Hepatocyte (in vitro differentiated cells): ENCODE data around the gene PRKCA. TPM values are rescaled to one million over a fixed set of nuclear protein-coding genes. Genes with fewer than 3 reads are reported as not detected.

Source experiments
- DNase-seq: peaks from one replicate; pipeline ENCODE4 v3.0.0-alpha.2; 2016; ENCODE audit warnings: low spot score
- H2AFZ ChIP-seq: fragments of 200-600 bp; sonication (generic); 2 replicates; pipeline ENCODE4 v1.6.0; 2016; ENCODE audit warnings: antibody characterized with exemption, mild to moderate bottlenecking
- H3K27ac ChIP-seq: fragments of 200-600 bp; sonication (generic); 2 replicates; pipeline ENCODE4 v1.5.1; 2016; ENCODE audit warnings: mild to moderate bottlenecking
- H3K27me3 ChIP-seq: fragments of 200-600 bp; sonication (generic); 2 replicates; pipeline ENCODE4 v1.6.1; 2016
- H3K36me3 ChIP-seq: fragments of 200-600 bp; sonication (generic); replicated peaks from 2 replicates; pipeline ENCODE4 v1.5.1; 2016; ENCODE audit warnings: low read depth; ENCODE audit not compliant: insufficient read depth
- H3K4me1 ChIP-seq: fragments of 200-600 bp; sonication (generic); 2 replicates; pipeline ENCODE4 v1.5.1; 2016; ENCODE audit warnings: mild to moderate bottlenecking, moderate library complexity; ENCODE audit not compliant: insufficient read depth
- H3K4me2 ChIP-seq: fragments of 200-600 bp; sonication (generic); 2 replicates; pipeline ENCODE4 v1.6.0; 2016
- H3K4me3 ChIP-seq: fragments of 200-600 bp; sonication (generic); 2 replicates; pipeline ENCODE4 v1.5.1; 2016; ENCODE audit warnings: mild to moderate bottlenecking
- H3K79me2 ChIP-seq: fragments of 200-600 bp; sonication (generic); 2 replicates; pipeline ENCODE4 v1.6.0; 2017; ENCODE audit warnings: mild to moderate bottlenecking
- H3K9me2 ChIP-seq: fragments of 200-600 bp; sonication (generic); replicated peaks from 2 replicates; pipeline ENCODE4 v1.6.0; 2017; ENCODE audit warnings: mild to moderate bottlenecking; ENCODE audit not compliant: insufficient read depth
- H3K9me3 ChIP-seq: fragments of 200-600 bp; sonication (generic); 2 replicates; pipeline ENCODE4 v1.5.1; 2016; ENCODE audit warnings: low read depth, mild to moderate bottlenecking
- H4K20me1 ChIP-seq: fragments of 200-600 bp; sonication (generic); 2 replicates; pipeline ENCODE4 v1.6.0; 2016; ENCODE audit warnings: mild to moderate bottlenecking; ENCODE audit not compliant: insufficient read depth, poor library complexity, severe bottlenecking
- CTCF ChIP-seq: fragments of 200-600 bp; sonication (generic); IDR thresholded peaks from 2 replicates; pipeline ENCODE4 v1.5.1; 2016; ENCODE audit warnings: antibody characterized with exemption, mild to moderate bottlenecking; ENCODE audit not compliant: poor library complexity
- EZH2 ChIP-seq: fragments of 200-600 bp; sonication (generic); IDR thresholded peaks from 2 replicates; pipeline ENCODE4 v1.6.1; 2016; ENCODE audit warnings: antibody characterized with exemption, mild to moderate bottlenecking, borderline replicate concordance
- EZH2phosphoT487 ChIP-seq: fragments of 200-600 bp; sonication (generic); IDR thresholded peaks from one replicate; pipeline ENCODE4 v1.6.1; 2018; ENCODE audit warnings: antibody characterized with exemption, mild to moderate bottlenecking, low read depth, moderate library complexity; ENCODE audit not compliant: unreplicated experiment, severe bottlenecking
- WGBS: methylation state at CpG from one replicate; pipeline ENCODE4 v1.1.6; 2016; ENCODE audit warnings: low lambda C conversion rate; ENCODE audit errors: missing lambda C conversion rate; 5-methylcytosine and 5-hydroxymethylcytosine counted together
- polyA plus RNA-seq: library from polyadenylated mRNA; unstranded; fragments of >200 nt; fragmentation: Nextera tagmentation; extraction: Ambion mirVana; gene quantifications from 2 replicates; pipeline ENCODE4 v1.2.1, GENCODE V29; 2016
- total RNA-seq: library from RNA; depleted of rRNA; stranded (reverse); fragments of >200 nt; gene quantifications from 2 replicates; pipeline ENCODE4 v1.2.3, GENCODE V29; 2014

The PRKCA gene
- total and polyA plus RNA-seq, 2 experiments from 2014 or later, result 5.9 to 18.5 TPM

GRCh38 chr17:66423056-66423955, 120.9 kb downstream of the PRKCA start:
- TF ChIP-seq CTCF (no peak), EZH2 (no peak), EZH2phosphoT487 (no peak)
- no peak for DNase-seq
- Histone ChIP-seq H3K9me2 (no peaks in the 10 kb centered on the region), H3K4me1 (no peaks in the 10 kb centered on the region), H3K27ac (peak overlapping the region; percentile 7), H3K36me3 (no peaks in the 10 kb centered on the region), H3K79me2 (peaks cover 57% of the 10 kb centered on the region), H3K27me3 (no peaks in the 10 kb centered on the region), H3K4me2 (no peak overlapping the region), H3K9me3 (no peaks in the 10 kb centered on the region), H4K20me1 (no peaks in the 10 kb centered on the region), H2AFZ (no peak overlapping the region), H3K4me3 (no peak overlapping the region)
- WGBS, result 69% methylated on average over 10 of the region's 10 CpGs

DNA sequence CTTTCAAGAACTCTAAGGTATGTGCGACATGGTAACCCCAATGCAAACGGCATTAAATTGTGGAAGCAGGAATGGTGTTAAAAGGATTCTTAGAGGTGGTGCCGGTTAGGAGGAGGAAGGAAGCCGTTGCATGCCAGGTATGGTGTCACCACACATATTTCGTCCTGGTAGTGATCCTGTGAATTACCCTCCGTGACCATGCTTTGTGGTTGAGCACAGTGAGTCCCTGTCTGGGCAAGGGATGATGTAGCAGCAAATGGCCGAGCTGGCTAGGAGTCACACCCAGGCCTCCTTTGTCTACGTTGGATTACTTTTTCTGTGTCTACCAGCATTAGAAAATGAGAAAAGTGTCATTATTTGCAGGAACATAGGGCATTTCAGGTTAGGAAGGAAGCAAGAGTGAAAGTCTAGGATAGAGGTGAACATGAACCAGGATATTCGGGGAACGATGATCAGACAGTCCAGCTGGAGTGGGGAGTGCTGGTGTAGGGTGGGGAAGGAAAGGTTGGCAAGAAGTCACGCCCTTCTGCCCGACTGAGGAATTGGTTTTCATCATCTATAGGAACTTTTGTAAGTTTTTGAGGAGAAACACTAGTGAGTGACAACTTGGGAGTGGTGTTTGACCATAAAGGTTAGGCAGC, 123.5 kb downstream of the PRKCA start:
- H3K27me3 ChIP-seq, result no peaks in the 10 kb centered on the region
- H3K9me2 ChIP-seq, result no peaks in the 10 kb centered on the region
- peaks cover 48% of the 10 kb centered on the region for H3K79me2 ChIP-seq
- H3K4me3 ChIP-seq, result no peak overlapping the region
- no peaks in the 10 kb centered on the region for H4K20me1 ChIP-seq
- no peaks in the 10 kb centered on the region for H3K36me3 ChIP-seq
- no peaks in the 10 kb centered on the region for H3K9me3 ChIP-seq
- H3K27ac ChIP-seq, result no peak overlapping the region
- no peak for TF ChIP-seq EZH2phosphoT487
- TF ChIP-seq CTCF, result no peak
- TF ChIP-seq EZH2, result no peak
- 95% methylated on average over 12 of the region's 12 CpGs for WGBS
- no peak for DNase-seq
- no peaks in the 10 kb centered on the region for H3K4me1 ChIP-seq
- no peak overlapping the region for H3K4me2 ChIP-seq
- no peak overlapping the region for H2AFZ ChIP-seq

DNA sequence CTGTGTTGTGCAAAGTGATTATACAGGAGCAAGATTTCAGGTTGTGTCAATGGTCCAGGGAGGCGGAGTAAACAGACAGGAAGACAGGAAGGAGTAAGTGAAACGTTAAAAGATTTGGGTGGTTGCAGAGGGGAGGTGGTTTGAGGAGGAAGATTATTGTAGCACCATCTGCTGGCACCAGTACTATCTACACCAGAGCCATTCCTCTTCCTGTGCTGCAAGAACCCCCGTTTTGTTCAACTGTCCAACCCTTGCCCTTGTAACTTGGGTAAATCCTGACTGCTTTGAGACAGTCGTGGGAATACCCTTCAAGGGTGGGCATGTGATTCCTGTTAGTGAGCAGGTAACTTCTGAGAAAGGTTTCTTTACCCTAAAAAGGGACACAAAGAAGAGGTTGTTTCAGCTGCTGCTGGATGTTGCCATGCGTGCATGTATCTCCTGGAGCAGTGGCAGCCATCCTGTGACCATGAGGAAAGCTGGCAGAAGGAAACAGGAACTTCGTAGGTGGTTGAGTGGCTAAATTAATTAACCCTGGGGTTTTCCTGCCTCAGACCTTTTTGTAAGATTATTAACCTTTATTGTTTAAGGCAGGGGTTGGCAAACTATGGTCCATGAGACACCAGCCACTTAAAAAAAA, 124.1 kb downstream of the PRKCA start:
- H3K79me2 ChIP-seq, result peaks cover 51% of the 10 kb centered on the region
- H3K36me3 ChIP-seq, result no peaks in the 10 kb centered on the region
- H3K4me3 ChIP-seq, result no peak overlapping the region
- no peak overlapping the region for H3K4me2 ChIP-seq
- H3K9me3 ChIP-seq, result no peaks in the 10 kb centered on the region
- H3K27me3 ChIP-seq, result no peaks in the 10 kb centered on the region
- 70% methylated on average over 6 of the region's 6 CpGs for WGBS
- no peaks in the 10 kb centered on the region for H4K20me1 ChIP-seq
- no peaks in the 10 kb centered on the region for H3K9me2 ChIP-seq
- no peak for TF ChIP-seq EZH2
- no peak for TF ChIP-seq CTCF
- no peak for TF ChIP-seq EZH2phosphoT487
- H2AFZ ChIP-seq, result no peak overlapping the region
- no peak overlapping the region for H3K27ac ChIP-seq
- H3K4me1 ChIP-seq, result no peaks in the 10 kb centered on the region
- DNase-seq, result no peak
